ENCODE measurements around the gene ILKAP. TPM values are rescaled to one million over a fixed set of nuclear protein-coding genes. Genes with fewer than 3 reads are reported as not detected.
"Not testable (repeated sequence)": the region's sequence is repeated elsewhere in the genome, so short reads cannot be mapped to it uniquely, and the experiment has no call there.

ILKAP gene
- total RNA-seq, 1 experiment from 2014 or later = 41.5 TPM

GRCh38 chr2:238171575-238172187 lies 31.8 kb downstream of the ILKAP start:
- Histone ChIP-seq H3K27me3 (ENCODE audit: insufficient read depth, low read length) (no peaks in the 10 kb centered on the region), H3K56ac (ENCODE audit: insufficient read length, low read depth, low read length) (no peak overlapping the region), H2BK15ac (ENCODE audit: low read depth, low read length) (no peak overlapping the region), H3K23me2 (ENCODE audit: insufficient read length, low read depth, low read length, poor library complexity, severe bottlenecking) (no peaks in the 10 kb centered on the region), H2AFZ (ENCODE audit: low read length) (no peak overlapping the region), H2AK5ac (ENCODE audit: insufficient read length, low read length) (no peak overlapping the region), H3T11ph (ENCODE audit: low read length) (no peak overlapping the region), H3K14ac (ENCODE audit: insufficient read depth, low read length) (no peak overlapping the region), H3K4ac (ENCODE audit: low read depth, low read length) (no peak overlapping the region), H3K4me2 (ENCODE audit: insufficient read depth, insufficient read length, low read length) (no peak overlapping the region), H2BK120ac (ENCODE audit: low read depth, low read length, poor library complexity, severe bottlenecking) (no peak overlapping the region), H3K27ac (ENCODE audit: insufficient read length, low read depth, low read length) (no peak overlapping the region), H3K9ac (ENCODE audit: extremely low read depth, insufficient read length, low read length) (no peak overlapping the region), H3K23ac (ENCODE audit: insufficient read length, low read depth, low read length) (no peak overlapping the region), H2BK12ac (ENCODE audit: insufficient read length, low read depth, low read length) (no peak overlapping the region), H4K20me1 (ENCODE audit: control insufficient read depth, insufficient read depth, insufficient read length) (no peaks in the 10 kb centered on the region), H3K79me2 (ENCODE audit: insufficient read depth, low read length) (no peaks in the 10 kb centered on the region), H4K91ac (ENCODE audit: insufficient read length, low read depth, low read length) (no peak overlapping the region), H4K8ac (replicated peaks; ENCODE audit: insufficient read length, low read depth, low read length) (no peak overlapping the region), H3K9me3 (ENCODE audit: control insufficient read depth, low read depth, low read length) (no peaks in the 10 kb centered on the region), H3K18ac (ENCODE audit: insufficient read length, low read depth, low read length) (no peak overlapping the region), H4K5ac (ENCODE audit: insufficient read length, low read depth, low read length) (no peak overlapping the region), H2BK20ac (ENCODE audit: low read depth, low read length, poor library complexity, severe bottlenecking) (no peak overlapping the region), H3K79me1 (ENCODE audit: insufficient read depth, low read depth, low read length, poor library complexity, severe bottlenecking) (no peaks in the 10 kb centered on the region), H3K4me1 (ENCODE audit: insufficient read depth, low read length) (no peaks in the 10 kb centered on the region), H2BK5ac (ENCODE audit: insufficient read length, low read length) (no peak overlapping the region)
- no peak for TF ChIP-seq CTCF (conservative IDR thresholded peaks at IDR 0.05)
- Mint-ChIP-seq H3K36me3 (ENCODE audit: insufficient read depth in 1 of 3, low read depth in 3 of 3) (peaks cover 16 to 58% (median 35%) of the 10 kb centered on the region in 3 experiments; a peak in 6 of 7 replicates), H3K27ac (peak overlapping the region in 1 of 3 experiments; percentile 69; a peak in 1 of 7 replicates), H3K4me1 (no peaks in the 10 kb centered on the region), H3K9me3 (no peaks in the 10 kb centered on the region), H3K27me3 (ENCODE audit: low read depth) (no peaks in the 10 kb centered on the region), H3K4me3 (no peak overlapping the region)
- no peak for DNase-seq
- WGBS (ENCODE audit: extremely low coverage, insufficient read length, low lambda C conversion rate) = no CpG with 5 or more reads among the region's 9 CpGs

- H3K18ac ChIP-seq (ENCODE audit: insufficient read length, low read depth, low read length); H3K4me1 ChIP-seq (ENCODE audit: insufficient read depth, low read length); H4K8ac ChIP-seq (replicated peaks; ENCODE audit: insufficient read length, low read depth, low read length); H3K4me3 Mint-ChIP-seq; H4K20me1 ChIP-seq (ENCODE audit: control insufficient read depth, insufficient read depth, insufficient read length); H3K23ac ChIP-seq (ENCODE audit: insufficient read length, low read depth, low read length); H3K4me2 ChIP-seq (ENCODE audit: insufficient read depth, insufficient read length, low read length); H3K9me3 ChIP-seq (ENCODE audit: control insufficient read depth, low read depth, low read length); H2BK12ac ChIP-seq (ENCODE audit: insufficient read length, low read depth, low read length); H3K27me3 ChIP-seq (ENCODE audit: insufficient read depth, low read length); H2BK15ac ChIP-seq (ENCODE audit: low read depth, low read length); H3K79me2 ChIP-seq (ENCODE audit: insufficient read depth, low read length); H3K9me3 Mint-ChIP-seq; H3K14ac ChIP-seq (ENCODE audit: insufficient read depth, low read length); H4K91ac ChIP-seq (ENCODE audit: insufficient read length, low read depth, low read length); H3K27ac Mint-ChIP-seq; H3K79me1 ChIP-seq (ENCODE audit: insufficient read depth, low read depth, low read length, poor library complexity, severe bottlenecking); H4K5ac ChIP-seq (ENCODE audit: insufficient read length, low read depth, low read length); H3K4ac ChIP-seq (ENCODE audit: low read depth, low read length); H3K23me2 ChIP-seq (ENCODE audit: insufficient read length, low read depth, low read length, poor library complexity, severe bottlenecking); H3K56ac ChIP-seq (ENCODE audit: insufficient read length, low read depth, low read length); H2BK120ac ChIP-seq (ENCODE audit: low read depth, low read length, poor library complexity, severe bottlenecking); H3K9ac ChIP-seq (ENCODE audit: extremely low read depth, insufficient read length, low read length); H2AK5ac ChIP-seq (ENCODE audit: insufficient read length, low read length); H2AFZ ChIP-seq (ENCODE audit: low read length); H3T11ph ChIP-seq (ENCODE audit: low read length); DNase-seq; H3K4me1 Mint-ChIP-seq; H2BK20ac ChIP-seq (ENCODE audit: low read depth, low read length, poor library complexity, severe bottlenecking); H3K27ac ChIP-seq (ENCODE audit: insufficient read length, low read depth, low read length); H3K27me3 Mint-ChIP-seq (ENCODE audit: low read depth); H2BK5ac ChIP-seq (ENCODE audit: insufficient read length, low read length): not testable (repeated sequence)
- peaks cover 16 to 54% (median 35%) of the 10 kb centered on the region in 3 experiments; a peak in 6 of 7 replicates for H3K36me3 Mint-ChIP-seq (ENCODE audit: insufficient read depth in 1 of 3, low read depth in 3 of 3)
- WGBS (ENCODE audit: extremely low coverage, insufficient read length, low lambda C conversion rate) = no CpG with 5 or more reads among the region's 5 CpGs
Measured at GRCh38 chr2:238171072-238171431, 32.4 kb downstream of the ILKAP start.

All from H9 (cell line).